Measurements from ENCODE around the gene DCDC2.
A peak's percentile ranks its signal among the peaks of the same experiment; 100 is the strongest.
"Not testable (repeated sequence)": the region's sequence is repeated elsewhere in the genome, so short reads cannot be mapped to it uniquely, and the experiment has no call there.

The DCDC2 gene

GRCh38 chr6:24324617-24325016, 33.2 kb downstream of the DCDC2 start:
- DNase-seq (ENCODE audit: low read depth): no peak

DNA sequence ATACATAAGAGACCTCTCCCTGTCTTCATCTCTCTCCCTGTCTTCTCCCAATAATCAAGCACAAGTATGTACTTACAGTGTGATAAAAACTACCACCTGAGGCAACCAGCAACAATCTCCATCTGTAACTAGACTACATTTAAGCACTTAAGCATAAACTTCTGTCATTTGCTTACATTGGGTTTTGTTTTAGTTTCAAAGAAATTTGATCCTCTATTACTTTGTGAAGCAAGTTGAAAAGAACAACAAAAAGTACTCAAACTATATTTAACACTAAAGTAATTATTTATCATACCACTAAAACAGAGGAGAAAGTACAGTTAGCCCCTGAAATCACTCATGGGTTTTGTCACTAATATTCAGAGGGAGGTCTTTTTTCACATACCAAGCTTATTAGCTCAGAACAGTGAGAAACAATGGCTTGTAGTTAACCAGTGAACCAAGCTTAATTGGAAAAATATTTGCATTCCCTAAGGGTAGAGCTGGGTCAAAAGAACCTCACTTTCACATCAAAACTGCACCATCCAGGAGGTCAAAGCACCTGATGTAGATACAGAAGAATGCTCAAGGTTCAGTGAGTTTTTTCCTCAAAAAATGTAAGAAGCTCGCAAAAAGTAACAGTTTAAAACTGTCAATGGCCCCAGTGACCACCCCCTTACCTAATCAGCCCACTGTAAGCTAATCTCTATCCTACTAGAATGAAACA, 34.1 kb downstream of the DCDC2 start:
- no peak for DNase-seq (ENCODE audit: low read depth)

GRCh38 chr6:24322924-24323323, 34.9 kb downstream of the DCDC2 start:
- DNase-seq (ENCODE audit: low read depth): no peak

GRCh38 chr6:24322446-24322845, 35.4 kb downstream of the DCDC2 start:
- not testable (repeated sequence) for DNase-seq (ENCODE audit: low read depth)

GRCh38 chr6:24321538-24322162, 36.2 kb downstream of the DCDC2 start:
- no peak for DNase-seq (ENCODE audit: low read depth)

- no peak for DNase-seq (ENCODE audit: low read depth)
Measured at GRCh38 chr6:24313251-24314141, 44.4 kb downstream of the DCDC2 start.

- not testable (repeated sequence) for DNase-seq (ENCODE audit: low read depth)
Measured at GRCh38 chr6:24311775-24312174, 46.1 kb downstream of the DCDC2 start.

DNA sequence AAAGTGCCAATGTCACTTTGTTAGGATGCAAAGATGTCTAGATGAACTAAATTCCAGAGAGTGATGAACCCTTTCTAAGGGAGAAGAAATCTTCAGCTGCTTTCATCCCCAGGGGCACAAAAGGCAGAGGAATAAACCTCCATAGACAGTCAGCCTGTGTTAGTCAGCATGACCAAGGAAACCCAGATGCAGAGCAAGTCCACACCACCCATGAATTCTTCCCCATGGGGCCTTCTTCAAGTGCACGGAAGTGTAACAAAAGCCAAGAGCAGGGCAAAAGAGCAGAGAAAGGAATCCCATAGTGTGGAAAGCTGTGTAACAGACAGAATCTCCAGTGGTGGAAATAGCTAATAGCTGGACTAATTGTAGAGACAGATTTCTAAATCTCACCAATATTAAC, 50.0 kb downstream of the DCDC2 start:
- no peak for DNase-seq (ENCODE audit: low read depth)

- DNase-seq (ENCODE audit: low read depth): no peak
Measured at GRCh38 chr6:24306936-24307335, 50.9 kb downstream of the DCDC2 start.

GRCh38 chr6:24306038-24306437, 51.8 kb downstream of the DCDC2 start:
- DNase-seq (ENCODE audit: low read depth): no peak

- no peak for DNase-seq (ENCODE audit: low read depth)
Measured at GRCh38 chr6:24296944-24297343, 60.9 kb downstream of the DCDC2 start.

GRCh38 chr6:24293852-24294251, 64.0 kb downstream of the DCDC2 start:
- DNase-seq (ENCODE audit: low read depth): not testable (repeated sequence)

- no peak for DNase-seq (ENCODE audit: low read depth)
Measured at GRCh38 chr6:24287239-24287638, 70.6 kb downstream of the DCDC2 start.

DNA sequence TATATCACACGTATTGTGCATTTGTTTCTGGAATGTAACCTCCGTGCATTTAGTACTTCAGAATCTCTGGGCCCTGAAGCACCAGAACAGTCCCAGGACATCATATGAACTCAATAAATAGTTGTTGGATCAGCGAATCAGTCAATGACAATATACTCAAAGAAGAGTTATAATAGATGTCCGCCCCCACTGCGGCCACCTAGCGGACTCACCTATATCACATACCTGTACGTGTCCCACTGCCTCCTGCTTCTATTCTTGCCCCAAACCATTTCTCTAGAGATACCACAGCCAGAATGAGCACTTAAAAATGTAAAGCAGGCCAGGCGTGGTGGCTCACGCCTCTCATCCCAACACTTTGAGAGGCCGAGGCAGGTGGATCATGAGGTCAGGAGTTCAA, 73.9 kb downstream of the DCDC2 start:
- no peak for DNase-seq (ENCODE audit: low read depth)

DNA sequence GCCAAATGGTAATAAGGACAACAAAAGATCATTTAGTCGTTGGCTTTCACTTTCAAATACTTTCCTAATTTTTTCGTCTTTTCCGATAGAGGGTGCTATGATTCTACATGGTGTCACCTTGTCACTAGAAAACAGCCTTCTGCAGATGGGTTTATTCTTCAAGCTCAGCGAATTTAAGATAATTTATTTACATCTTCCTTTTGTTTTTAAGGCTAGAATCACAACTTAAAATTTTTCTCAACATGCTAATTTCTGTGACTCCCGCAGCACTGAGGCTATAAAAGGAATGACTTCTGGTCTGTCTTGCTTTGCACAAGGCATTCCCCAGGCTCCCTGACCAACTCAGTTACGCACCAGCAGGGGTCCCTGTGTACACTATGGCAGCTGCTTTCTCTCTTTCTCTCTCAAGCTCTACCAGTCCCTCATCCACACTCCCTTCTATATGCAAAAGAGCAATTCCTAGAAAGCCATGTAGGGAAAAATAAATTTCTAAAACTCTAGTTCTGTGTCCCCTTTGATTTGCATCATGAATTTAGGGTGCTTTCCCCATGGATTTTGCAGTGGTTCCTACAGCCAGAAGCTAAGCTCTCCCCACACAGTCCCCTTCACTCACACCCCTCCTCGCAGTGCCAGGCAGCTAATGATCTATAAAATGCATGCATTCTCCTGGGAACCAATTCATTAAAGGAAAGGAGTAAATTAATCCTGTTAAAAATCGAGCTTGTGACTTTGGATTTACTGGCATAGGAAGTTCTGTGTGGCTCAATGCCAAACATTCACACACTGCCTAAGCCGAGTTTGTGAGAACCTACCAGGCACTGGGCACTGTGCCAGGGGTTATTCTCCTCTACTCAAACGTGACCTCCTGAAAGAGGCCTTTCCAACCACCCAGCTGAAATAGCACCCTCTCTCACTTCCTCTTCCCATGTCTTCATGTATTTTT, 74.5 kb downstream of the DCDC2 start:
- peak; percentile 7 for DNase-seq (ENCODE audit: low read depth)

GRCh38 chr6:24274441-24275083, 83.3 kb downstream of the DCDC2 start:
- no peak for DNase-seq (ENCODE audit: low read depth)

DNA sequence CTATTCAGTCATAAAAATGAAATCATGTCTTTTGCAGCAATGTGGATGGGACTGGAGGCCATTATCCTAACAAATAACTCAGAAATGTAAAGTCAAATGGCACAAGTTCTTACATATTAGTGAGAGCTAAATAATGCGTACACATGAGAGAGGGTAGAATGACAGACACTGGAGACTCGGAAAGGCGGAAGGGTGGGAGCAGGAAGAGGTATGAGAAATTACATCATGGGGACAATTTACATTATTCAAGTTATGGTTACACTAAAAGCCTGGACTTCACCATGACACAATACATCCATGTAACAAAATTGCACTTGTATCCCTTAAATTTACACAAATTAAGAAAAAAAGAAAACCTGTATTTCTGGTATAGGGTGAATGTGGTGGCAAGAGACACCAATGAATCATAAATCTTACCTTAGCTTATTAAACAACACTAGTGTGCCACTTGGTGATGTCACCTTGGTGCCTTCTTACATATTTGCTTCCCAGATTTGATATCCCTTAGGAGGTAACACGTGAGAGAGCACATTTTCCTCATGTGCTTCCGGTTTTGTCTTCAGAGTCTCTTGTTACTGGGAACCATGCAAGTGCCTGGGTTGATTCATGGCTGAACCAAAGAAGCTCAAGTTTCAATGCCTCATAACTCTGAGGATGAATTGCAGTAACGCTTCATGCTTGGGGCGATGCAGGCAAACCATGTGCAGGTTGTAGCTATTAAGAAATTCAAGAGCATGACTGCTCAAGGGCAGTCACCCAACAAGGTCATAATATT, 84.6 kb downstream of the DCDC2 start:
- DNase-seq (ENCODE audit: low read depth): no peak

DNA sequence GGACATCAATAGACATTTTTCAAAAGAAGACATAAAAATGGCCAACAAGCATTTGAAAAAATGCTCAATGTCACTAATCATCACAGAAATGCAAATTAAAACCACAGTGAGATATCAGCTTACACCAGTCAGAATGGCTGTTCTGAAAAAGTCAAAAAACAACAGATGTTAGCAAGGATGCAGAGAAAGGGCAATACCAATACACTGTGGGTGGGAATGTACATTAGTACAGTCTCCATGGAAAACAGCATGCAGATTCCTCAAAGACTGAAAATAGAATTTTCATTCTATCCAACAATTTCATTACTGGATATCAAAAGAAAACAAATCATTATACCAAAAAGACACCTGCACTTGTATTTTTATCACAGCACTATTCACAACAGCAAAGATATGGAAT, 85.3 kb downstream of the DCDC2 start:
- DNase-seq (ENCODE audit: low read depth): no peak

DNA sequence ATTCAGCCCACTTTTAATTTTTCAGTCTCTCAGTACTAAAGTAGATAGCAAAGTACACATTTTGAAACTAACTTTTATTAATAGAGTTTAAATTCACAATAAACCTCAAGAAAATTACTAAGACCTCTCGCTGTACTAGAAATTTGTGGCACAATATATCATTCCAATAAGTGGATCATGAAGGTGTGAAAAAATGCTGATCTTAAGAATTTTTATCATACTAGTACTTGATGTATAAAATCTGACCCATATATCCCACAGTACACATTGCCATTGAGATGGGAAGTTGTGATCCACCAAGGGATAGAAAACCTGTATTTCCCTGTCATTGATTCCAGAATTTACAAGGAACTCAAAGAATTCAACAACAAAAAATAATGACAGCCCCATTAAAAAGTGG, 85.7 kb downstream of the DCDC2 start:
- DNase-seq (ENCODE audit: low read depth): no peak

- no peak for DNase-seq (ENCODE audit: low read depth)
Measured at GRCh38 chr6:24270011-24270410, 87.8 kb downstream of the DCDC2 start.

Measured in activated T-cell treated with anti-CD3 and anti-CD28 coated beads for 1 hour (primary cell).